SK-N-SH (cell line): ENCODE results near the gene TGM2. TPM values are rescaled to one million over a fixed set of nuclear protein-coding genes. Genes with fewer than 3 reads are reported as not detected.

Source experiments
- CTCF ChIA-PET: fragments of 300-600, 350-600 bp; formaldehyde crosslinking; extraction: SDS; loops from one replicate; lab custom pipeline; 2021; lab: Yijun Ruan, JAX
- POLR2A ChIA-PET: fragments of 350-600 bp; sonication (Branson Sonifier 250); formaldehyde crosslinking; extraction: SDS; loops from one replicate; lab custom pipeline; 2020; ENCODE audit warnings: antibody characterized with exemption, inconsistent platforms; lab: Yijun Ruan, JAX
- DNase-seq: peaks from one replicate; pipeline ENCODE4 v3.0.0; 2012
- H2AFZ ChIP-seq: fragments of 200-600 bp; sonication (generic); 2 replicates; pipeline ENCODE4 v1.8.1; 2016; ENCODE audit warnings: antibody characterized with exemption, mild to moderate bottlenecking, low read depth
- H3F3A ChIP-seq: fragments of 200-600 bp; sonication (generic); replicated peaks from 2 replicates; pipeline ENCODE3; 2016; ENCODE audit warnings: antibody characterized with exemption, mild to moderate bottlenecking; ENCODE audit not compliant: insufficient read depth
- H3K27ac ChIP-seq, 2 experiments: fragments of 200-500 bp in 1 of 2; fragments of 200-600 bp in 1 of 2; sonication (Bioruptor generic) in 1 of 2; sonication (generic), shearing (Covaris generic) in 1 of 2; 2 replicates each; pipeline versions ENCODE4 v1.5.1 to v1.6.1; 2014 to 2016; ENCODE audit warnings: low read depth in 2 of 2, inconsistent platforms in 1 of 2, low read length in 1 of 2, mild to moderate bottlenecking in 1 of 2, mixed read lengths in 1 of 2
- H3K27me3 ChIP-seq: fragments of 200-600 bp; sonication (generic), shearing (Covaris generic); 2 replicates; pipeline ENCODE4 v1.6.1; 2016; ENCODE audit warnings: mixed run types; ENCODE audit not compliant: insufficient read depth
- H3K36me3 ChIP-seq, 2 experiments: fragments of 200-500 bp in 1 of 2; fragments of 200-600 bp in 1 of 2; sonication (Bioruptor generic) in 1 of 2; sonication (generic) in 1 of 2; replicated peaks in 1 of 2; 2 replicates each; pipeline versions ENCODE3 to v1.5.1; 2014 to 2016; ENCODE audit warnings: low read length in 1 of 2, mild to moderate bottlenecking in 1 of 2; ENCODE audit not compliant: insufficient read depth in 2 of 2, control insufficient read depth in 1 of 2
- H3K4me1 ChIP-seq, 2 experiments: fragments of 200-500 bp in 1 of 2; fragments of 200-600 bp in 1 of 2; sonication (Bioruptor generic) in 1 of 2; sonication (generic), shearing (Covaris generic) in 1 of 2; 2 replicates each; pipeline versions ENCODE4 v1.5.1 to v1.6.1; 2014 to 2016; ENCODE audit warnings: low read depth in 1 of 2, low read length in 1 of 2, mixed run types in 1 of 2; ENCODE audit not compliant: insufficient read depth in 2 of 2, control insufficient read depth in 1 of 2
- H3K4me2 ChIP-seq: fragments of 200-600 bp; sonication (generic), shearing (Covaris generic); 2 replicates; pipeline ENCODE4 v1.6.1; 2017; ENCODE audit warnings: mixed run types
- H3K4me3 ChIP-seq, 2 experiments: fragments of 200-500 bp in 1 of 2; fragments of 200-600 bp in 1 of 2; sonication (Bioruptor generic) in 1 of 2; sonication (generic), shearing (Covaris generic) in 1 of 2; 2 replicates each; pipeline versions ENCODE4 v1.5.1 to v1.8.1; 2014 to 2016; ENCODE audit warnings: low read depth in 2 of 2, inconsistent platforms in 1 of 2, low read length in 1 of 2, mild to moderate bottlenecking in 1 of 2, mixed read lengths in 1 of 2, moderate library complexity in 1 of 2
- H3K79me2 ChIP-seq: fragments of 200-600 bp; sonication (generic); 2 replicates; pipeline ENCODE4 v1.8.1; 2017; ENCODE audit warnings: mild to moderate bottlenecking; ENCODE audit not compliant: insufficient read depth
- H3K9ac ChIP-seq: fragments of 200-600 bp; sonication (generic); 2 replicates; pipeline ENCODE4 v1.6.1; 2017; ENCODE audit warnings: mixed run types
- H3K9me2 ChIP-seq: fragments of 200-600 bp; sonication (generic); 2 replicates; pipeline ENCODE4 v1.6.1; 2017; ENCODE audit warnings: mixed run types
- H3K9me3 ChIP-seq: fragments of 200-600 bp; sonication (generic); 2 replicates; pipeline ENCODE4 v1.6.1; 2017; ENCODE audit warnings: mixed run types, mild to moderate bottlenecking, moderate library complexity
- H4K20me1 ChIP-seq: fragments of 200-600 bp; sonication (generic); 2 replicates; pipeline ENCODE4 v1.6.1; 2017; ENCODE audit warnings: mild to moderate bottlenecking, mixed run types; ENCODE audit not compliant: insufficient read depth
- ELF1 ChIP-seq: IDR thresholded peaks from 2 replicates; pipeline ENCODE4 v1.4.0; 2012
- EP300 ChIP-seq, 2 experiments: IDR thresholded peaks; 2 replicates each; pipeline versions ENCODE4 v1.4.0 to v1.6.1; 2012; ENCODE audit warnings: borderline replicate concordance in 1 of 2, low read depth in 1 of 2, low read length in 1 of 2
- EZH2phosphoT487 ChIP-seq: fragments of 200-600 bp; sonication (generic); IDR thresholded peaks from 2 replicates; pipeline ENCODE4 v1.6.1; 2017; ENCODE audit warnings: low read depth, mixed run types, mild to moderate bottlenecking, antibody characterized with exemption, moderate library complexity, borderline replicate concordance
- FOXJ3 ChIP-seq: sonication (generic); formaldehyde crosslinking; IDR thresholded peaks from 2 replicates; pipeline ENCODE4 v1.5.1; 2020; ENCODE audit warnings: mild to moderate bottlenecking, missing genetic modification reagents
- FOXM1 ChIP-seq: IDR thresholded peaks from 2 replicates; pipeline ENCODE4 v1.4.0; 2012; ENCODE audit warnings: low read depth, mild to moderate bottlenecking
- GATA2 ChIP-seq: sonication (generic); formaldehyde crosslinking; IDR thresholded peaks from 2 replicates; pipeline ENCODE4 v1.5.0; 2020; ENCODE audit warnings: mild to moderate bottlenecking, missing genetic modification reagents
- MEF2A ChIP-seq: IDR thresholded peaks from 2 replicates; pipeline ENCODE4 v1.4.0; 2012; ENCODE audit warnings: low read depth, borderline replicate concordance
- PBX3 ChIP-seq: IDR thresholded peaks from 2 replicates; pipeline ENCODE4; 2012
- POLR2AphosphoS5 ChIP-seq: IDR thresholded peaks from 2 replicates; pipeline ENCODE4 v1.6.1; 2012; ENCODE audit warnings: low read depth, low read length
- REST ChIP-seq: IDR thresholded peaks from 2 replicates; pipeline ENCODE4 v1.6.1; 2012; ENCODE audit warnings: mild to moderate bottlenecking, low read depth, low read length, moderate library complexity
- SIN3A ChIP-seq: IDR thresholded peaks from 2 replicates; pipeline ENCODE4 v1.6.1; 2012; ENCODE audit warnings: low read depth, mild to moderate bottlenecking, low read length, moderate library complexity, borderline replicate concordance
- TAF1 ChIP-seq: IDR thresholded peaks from 2 replicates; pipeline ENCODE4 v1.6.1; 2012; ENCODE audit warnings: low read depth, mild to moderate bottlenecking, low read length, moderate library complexity, borderline replicate concordance
- WGBS: methylation state at CpG from one replicate; pipeline ENCODE4 v1.1.6; 2017; ENCODE audit warnings: low lambda C conversion rate; 5-methylcytosine and 5-hydroxymethylcytosine counted together
- polyA plus RNA-seq, 3 experiments: library from polyadenylated mRNA; depleted of rRNA; stranded (reverse); fragments of >200 nt; gene quantifications; 2 replicates each; pipeline ENCODE4 v1.2.3, GENCODE V29; 2012

Gene TGM2
- polyA plus RNA-seq, 1 of the 3 experiments (the other 2 are of a cell fraction), result 676 TPM

- no peaks in the 10 kb centered on the region for H3K9me3 ChIP-seq
- H3K27ac ChIP-seq, result no peak overlapping the region
- H3F3A ChIP-seq, result peaks cover 2% of the 10 kb centered on the region
- H3K36me3 ChIP-seq, result no peaks in the 10 kb centered on the region
- no peak for DNase-seq
- CTCF ChIA-PET, result interaction anchor here (0.9 to 9.4 kb wide), 8 partner anchors 10 to 197 kb away, joined by 3 to 95 read pairs (median 3); no protein-coding TSS in a partner anchor
- no peaks in the 10 kb centered on the region for H3K9me2 ChIP-seq
- H3K4me1 ChIP-seq, result peaks cover 5 to 22% of the 10 kb centered on the region in 2 experiments; a peak in 3 of 4 replicates
- POLR2A ChIA-PET, result no interaction called here
- no peaks in the 10 kb centered on the region for H4K20me1 ChIP-seq
- H3K79me2 ChIP-seq, result no peaks in the 10 kb centered on the region
- WGBS, result 80% methylated on average over 6 of the region's 9 CpGs
- no peak overlapping the region for H2AFZ ChIP-seq
- no peak overlapping the region for H3K9ac ChIP-seq
- no peak overlapping the region for H3K4me3 ChIP-seq
- no peak for TF ChIP-seq EP300 (IDR thresholded peaks at IDR 0.05; ENCODE audit: borderline replicate concordance in 1 of 2, low read depth in 1 of 2, low read length in 1 of 2)
- TF ChIP-seq GATA2 (CRISPR knock-in tag), result no peak
- TF ChIP-seq FOXJ3, result no peak
- TF ChIP-seq EZH2phosphoT487, result no peak
- TF ChIP-seq PBX3, result no peak
- TF ChIP-seq REST, result no peak
- TF ChIP-seq ELF1, result no peak
- TF ChIP-seq TAF1, result no peak
- no peak for TF ChIP-seq SIN3A
- no peak for TF ChIP-seq MEF2A
- no peak for TF ChIP-seq POLR2AphosphoS5
- no peak for TF ChIP-seq FOXM1
- TF ChIP-seq, all 33 proteins: peak for 0
- no peak overlapping the region for H3K4me2 ChIP-seq
- H3K27me3 ChIP-seq, result no peaks in the 10 kb centered on the region
Measured at GRCh38 chr20:38211200-38212097, 46.4 kb upstream of the TGM2 start.
